ENCODE measurements around the gene TRIM71.

GRCh38 chr3:32848215-32848614, 30.4 kb downstream of the TRIM71 start:
- TF ChIP-seq EGR1 (IDR thresholded peaks at IDR 0.05; ENCODE audit: low read depth) (no peak), CTCF (IDR thresholded peaks at IDR 0.05 in 2 of 3, conservative IDR thresholded peaks at IDR 0.05 in 1 of 3; ENCODE audit: borderline replicate concordance in 1 of 3, insufficient read depth in 1 of 3, low read depth in 2 of 3, low read length in 2 of 3) (no peak), POLR2AphosphoS5 (IDR thresholded peaks at IDR 0.05; ENCODE audit: low read depth, low read length) (no peak), ZNF274 (IDR thresholded peaks at IDR 0.05; ENCODE audit: low read depth, low read length) (no peak), SIN3A (IDR thresholded peaks at IDR 0.05; ENCODE audit: low read depth) (no peak)

All from HCT116 (cell line).